AG04450 (cell line): ENCODE measurements around the gene OSBPL5. TPM values are rescaled to one million over a fixed set of nuclear protein-coding genes. Genes with fewer than 3 reads are reported as not detected.

Experiments
- CTCF ChIA-PET: fragments of 300-600, 350-600 bp; formaldehyde crosslinking; extraction: SDS; loops from one replicate; lab custom pipeline; 2022; ENCODE audit warnings: antibody characterized with exemption, inconsistent platforms; lab: Charles Lee
- POLR2A ChIA-PET: fragments of 350-600 bp; formaldehyde crosslinking; extraction: SDS; loops from one replicate; lab custom pipeline; 2021; ENCODE audit warnings: antibody characterized with exemption, inconsistent platforms; lab: Yijun Ruan, JAX
- DNase-seq: peaks from one replicate; pipeline ENCODE4 v3.0.0-alpha.2; 2011; ENCODE audit warnings: low read depth, low spot score
- H3K27ac ChIP-seq: one replicate; pipeline ENCODE4 v1.5.1; 2012; ENCODE audit warnings: low read depth, low read length, control low read depth
- H3K27me3 ChIP-seq: one replicate; pipeline ENCODE4 v1.6.0; 2012; ENCODE audit warnings: low read length; ENCODE audit not compliant: control insufficient read depth, insufficient read depth
- H3K4me3 ChIP-seq: 2 replicates; pipeline ENCODE4 v1.5.1; 2011; ENCODE audit warnings: mild to moderate bottlenecking, low read depth, low read length, control low read depth
- H3K9me3 ChIP-seq: 2 replicates; pipeline ENCODE4 v1.5.1; 2012; ENCODE audit warnings: low read length; ENCODE audit not compliant: control insufficient read depth, insufficient read depth
- CTCF ChIP-seq: IDR thresholded peaks from 2 replicates; pipeline ENCODE4 v1.5.1; 2011; ENCODE audit warnings: low read depth, low read length, control low read depth, inconsistent platforms
- polyA plus RNA-seq: library from polyadenylated mRNA; depleted of rRNA; stranded (reverse); fragments of >200 nt; gene quantifications from 2 replicates; pipeline ENCODE4 v1.2.3, GENCODE V29; 2011

Gene OSBPL5
- polyA plus RNA-seq, 1 experiment, result 7.4 TPM

GRCh38 chr11:3130269-3131071 lies 34.6 kb downstream of the OSBPL5 start:
- CTCF ChIA-PET, result no interaction called here
- POLR2A ChIA-PET, result interaction anchor here (0.8 kb wide), 1 partner anchor 16 kb away, joined by 3 read pairs; no protein-coding TSS in a partner anchor
- Histone ChIP-seq H3K9me3 (no peaks in the 10 kb centered on the region; the same call in 1 of the 2 replicates), H3K27me3 (no peaks in the 10 kb centered on the region), H3K27ac (no peak overlapping the region), H3K4me3 (no peak overlapping the region)
- TF ChIP-seq CTCF, result no peak
- no peak for DNase-seq

- no peak for DNase-seq
- no peak for TF ChIP-seq CTCF
- CTCF ChIA-PET, result no interaction called here
- no peaks in the 10 kb centered on the region; the same call in 1 of the 2 replicates for H3K9me3 ChIP-seq
- H3K27me3 ChIP-seq, result no peaks in the 10 kb centered on the region
- no peak overlapping the region for H3K4me3 ChIP-seq
- H3K27ac ChIP-seq, result no peak overlapping the region
- POLR2A ChIA-PET, result interaction anchor here (0.8 kb wide), 1 partner anchor 17 kb away, joined by 3 read pairs; no protein-coding TSS in a partner anchor
These were observed 35.4 kb downstream of the OSBPL5 start for GRCh38 chr11:3129591-3130268.

- no peak overlapping the region for H3K4me3 ChIP-seq
- ChIA-PET CTCF (no interaction called here), POLR2A (no interaction called here)
- H3K27ac ChIP-seq, result no peak overlapping the region
- no peak for TF ChIP-seq CTCF
- no peaks in the 10 kb centered on the region; the same call in 1 of the 2 replicates for H3K9me3 ChIP-seq
- H3K27me3 ChIP-seq, result no peaks in the 10 kb centered on the region
- DNase-seq, result no peak
These were observed 35.9 kb downstream of the OSBPL5 start for GRCh38 chr11:3129181-3129590.

- no peak overlapping the region for H3K27ac ChIP-seq
- TF ChIP-seq CTCF, result no peak
- DNase-seq, result no peak
- H3K9me3 ChIP-seq, result no peaks in the 10 kb centered on the region; the same call in 1 of the 2 replicates
- POLR2A ChIA-PET, result no interaction called here
- H3K27me3 ChIP-seq, result no peaks in the 10 kb centered on the region
- CTCF ChIA-PET, result interaction anchor here (0.6 kb wide), 1 partner anchor 106 kb away, joined by 5 read pairs; no protein-coding TSS in a partner anchor
- no peak overlapping the region for H3K4me3 ChIP-seq
These were observed 36.5 kb downstream of the OSBPL5 start for GRCh38 chr11:3128356-3129180.
